WERI-Rb-1 (cell line): ENCODE measurements around the gene HSPBP1.

Source experiments
- DNase-seq: peaks from one replicate; pipeline ENCODE4 v3.0.0-alpha.2; 2020
- H3K27ac ChIP-seq: fragments of 250-450 bp; sonication (Bioruptor Pico); 2 replicates; pipeline ENCODE4 v1.5.1; 2020; ENCODE audit warnings: mild to moderate bottlenecking, moderate library complexity
- H3K27me3 ChIP-seq: fragments of 250-450 bp; sonication (Bioruptor Pico); 2 replicates; pipeline ENCODE4 v1.5.1; 2021; ENCODE audit warnings: mild to moderate bottlenecking, low read depth, moderate library complexity; ENCODE audit not compliant: insufficient read depth, severe bottlenecking
- H3K36me3 ChIP-seq: fragments of 250-450 bp; sonication (Bioruptor Pico); 2 replicates; pipeline ENCODE4 v1.5.1; 2020; ENCODE audit warnings: mild to moderate bottlenecking, moderate library complexity
- H3K4me3 ChIP-seq: 2 replicates; pipeline ENCODE4 v1.5.1; 2011; ENCODE audit warnings: low read depth, mild to moderate bottlenecking, control low read depth, low read length
- H3K9me3 ChIP-seq: fragments of 250-450 bp; sonication (Bioruptor Pico); 2 replicates; pipeline ENCODE4 v1.5.1; 2021; ENCODE audit warnings: mild to moderate bottlenecking, moderate library complexity; ENCODE audit not compliant: severe bottlenecking
- CTCF ChIP-seq: IDR thresholded peaks from 2 replicates; pipeline ENCODE4 v1.5.1; 2011; ENCODE audit warnings: low read depth, mild to moderate bottlenecking, control low read depth, inconsistent platforms, low read length

The HSPBP1 gene

GRCh38 chr19:55262359-55262758 lies 17.6 kb downstream of the HSPBP1 start:
- TF ChIP-seq CTCF = no peak
- no peak overlapping the region for H3K4me3 ChIP-seq
- H3K9me3 ChIP-seq = peaks cover 7% of the 10 kb centered on the region
- no peak for DNase-seq
- peaks cover 7% of the 10 kb centered on the region for H3K36me3 ChIP-seq
- no peak overlapping the region for H3K27ac ChIP-seq
- H3K27me3 ChIP-seq = no peaks in the 10 kb centered on the region

GRCh38 chr19:55261671-55262126 lies 18.2 kb downstream of the HSPBP1 start:
- Histone ChIP-seq H3K4me3 (no peak overlapping the region), H3K27me3 (no peaks in the 10 kb centered on the region), H3K27ac (no peak overlapping the region), H3K36me3 (peaks cover 13% of the 10 kb centered on the region), H3K9me3 (peaks cover 2% of the 10 kb centered on the region)
- no peak for DNase-seq
- TF ChIP-seq CTCF = no peak

GRCh38 chr19:55259540-55260210 lies 20.2 kb downstream of the HSPBP1 start:
- Histone ChIP-seq H3K27me3 (no peaks in the 10 kb centered on the region), H3K36me3 (peaks cover 32% of the 10 kb centered on the region), H3K27ac (peak overlapping the region; percentile 98), H3K9me3 (no peaks in the 10 kb centered on the region), H3K4me3 (peak overlapping the region; percentile 87)
- DNase-seq = peak; percentile 62
- no peak for TF ChIP-seq CTCF

- H3K27ac ChIP-seq = peak within 1 kb of the TSS; percentile 98
- peak; percentile 97 for DNase-seq
- H3K4me3 ChIP-seq = peak within 1 kb of the TSS; percentile 87
- TF ChIP-seq CTCF = no peak
- no peaks in the 10 kb centered on the region for H3K9me3 ChIP-seq
- no peaks in the 10 kb centered on the region for H3K27me3 ChIP-seq
- peaks cover 37% of the 10 kb centered on the region for H3K36me3 ChIP-seq
These were observed 20.9 kb downstream of the HSPBP1 start, which contains the start of gene PPP6R1 for GRCh38 chr19:55258828-55259539. Gene PPP6R1 (minus strand): TSS chr19:55259017. CDS start chr19:55247103, 11,914 bp downstream.

- peak overlapping the region; percentile 98 for H3K27ac ChIP-seq
- peak overlapping the region; percentile 87 for H3K4me3 ChIP-seq
- DNase-seq = peak; percentile 19
- TF ChIP-seq CTCF = no peak
- H3K27me3 ChIP-seq = no peaks in the 10 kb centered on the region
- peaks cover 42% of the 10 kb centered on the region for H3K36me3 ChIP-seq
- no peaks in the 10 kb centered on the region for H3K9me3 ChIP-seq
These were observed 21.5 kb downstream of the HSPBP1 start for GRCh38 chr19:55258476-55258827.
